NCI-H1436 treated with DMSO at 0.1 percent for 48 hours (cell line): Measurements from ENCODE around the gene PHLDA1.

ENCODE experiments used
- DNase-seq: peaks from one replicate; lab custom pipeline; 2025; lab: John Stamatoyannopoulos, UW

PHLDA1 gene

GRCh38 chr12:76031414-76032042 lies at the start of gene PHLDA1:
Gene PHLDA1 (minus strand): TSS chr12:76031776.
- DNase-seq: peak; percentile 29

- DNase-seq: no peak
Measured at GRCh38 chr12:76080729-76081415, 49.3 kb upstream of the PHLDA1 start.

- DNase-seq: no peak
Measured at GRCh38 chr12:76080017-76080728, 48.6 kb upstream of the PHLDA1 start.

- no peak for DNase-seq
Measured at GRCh38 chr12:76078748-76079147, 47.2 kb upstream of the PHLDA1 start.

GRCh38 chr12:76075448-76075847 lies 43.9 kb upstream of the PHLDA1 start:
- no peak for DNase-seq

GRCh38 chr12:76074701-76075336 lies 43.2 kb upstream of the PHLDA1 start:
- DNase-seq: no peak

GRCh38 chr12:76073561-76073960 lies 42.0 kb upstream of the PHLDA1 start:
- no peak for DNase-seq

- DNase-seq: no peak
Measured at GRCh38 chr12:76072568-76072967, 41.0 kb upstream of the PHLDA1 start.

- no peak for DNase-seq
Measured at GRCh38 chr12:76069339-76069738, 37.8 kb upstream of the PHLDA1 start.

GRCh38 chr12:76065917-76066316 lies 34.3 kb upstream of the PHLDA1 start:
- DNase-seq: no peak

- no peak for DNase-seq
Measured at GRCh38 chr12:76064904-76065303, 33.3 kb upstream of the PHLDA1 start.

GRCh38 chr12:76060111-76060510 lies 28.5 kb upstream of the PHLDA1 start:
- no peak for DNase-seq

- no peak for DNase-seq
Measured at GRCh38 chr12:76057326-76057725, 25.8 kb upstream of the PHLDA1 start.

GRCh38 chr12:76055393-76055792 lies 23.8 kb upstream of the PHLDA1 start:
- no peak for DNase-seq

- no peak for DNase-seq
Measured at GRCh38 chr12:76049575-76050251, 18.1 kb upstream of the PHLDA1 start.

GRCh38 chr12:76047742-76048141 lies 16.2 kb upstream of the PHLDA1 start:
- DNase-seq: no peak

GRCh38 chr12:76047060-76047459 lies 15.5 kb upstream of the PHLDA1 start:
- DNase-seq: no peak

GRCh38 chr12:76043377-76043776 lies 11.8 kb upstream of the PHLDA1 start:
- DNase-seq: no peak

- DNase-seq: no peak
Measured at GRCh38 chr12:76042147-76042546, 10.6 kb upstream of the PHLDA1 start.

GRCh38 chr12:76041406-76041805 lies 9.8 kb upstream of the PHLDA1 start:
- DNase-seq: no peak

- DNase-seq: no peak
Measured at GRCh38 chr12:76040461-76040860, 8.9 kb upstream of the PHLDA1 start.

- no peak for DNase-seq
Measured at GRCh38 chr12:76038176-76038575, 6.6 kb upstream of the PHLDA1 start.
